A673 (cell line): Measurements from ENCODE around the gene ASAP2.

Source experiments
- CTCF ChIP-seq: fragments of 300-800, 200-600 bp; sonication (generic); conservative IDR thresholded peaks from 2 replicates; pipeline ENCODE4 v1.5.1; 2017; ENCODE audit warnings: low read depth, mild to moderate bottlenecking, antibody characterized with exemption, low read length, moderate library complexity, mixed read lengths
- EZH2 ChIP-seq: fragments of 200-600 bp; sonication (generic); IDR thresholded peaks from 2 replicates; pipeline ENCODE4 v1.6.1; 2017; ENCODE audit warnings: borderline replicate concordance, low read depth, mild to moderate bottlenecking, mixed read lengths, antibody characterized with exemption, low read length; ENCODE audit not compliant: poor library complexity, severe bottlenecking

GRCh38 chr2:9346885-9347284, 140.3 kb downstream of the ASAP2 start:
- TF ChIP-seq CTCF (no peak), EZH2 (no peak)
